ENCODE measurements around the gene TNFRSF18. TPM values are rescaled to one million over a fixed set of nuclear protein-coding genes. Genes with fewer than 3 reads are reported as not detected.

TNFRSF18 gene
- total RNA-seq, 1 donor from 2014 or later: 16.3 TPM

- no peak for ATAC-seq
Observed at GRCh38 chr1:1227386-1227785, 21.0 kb upstream of the TNFRSF18 start.

DNA sequence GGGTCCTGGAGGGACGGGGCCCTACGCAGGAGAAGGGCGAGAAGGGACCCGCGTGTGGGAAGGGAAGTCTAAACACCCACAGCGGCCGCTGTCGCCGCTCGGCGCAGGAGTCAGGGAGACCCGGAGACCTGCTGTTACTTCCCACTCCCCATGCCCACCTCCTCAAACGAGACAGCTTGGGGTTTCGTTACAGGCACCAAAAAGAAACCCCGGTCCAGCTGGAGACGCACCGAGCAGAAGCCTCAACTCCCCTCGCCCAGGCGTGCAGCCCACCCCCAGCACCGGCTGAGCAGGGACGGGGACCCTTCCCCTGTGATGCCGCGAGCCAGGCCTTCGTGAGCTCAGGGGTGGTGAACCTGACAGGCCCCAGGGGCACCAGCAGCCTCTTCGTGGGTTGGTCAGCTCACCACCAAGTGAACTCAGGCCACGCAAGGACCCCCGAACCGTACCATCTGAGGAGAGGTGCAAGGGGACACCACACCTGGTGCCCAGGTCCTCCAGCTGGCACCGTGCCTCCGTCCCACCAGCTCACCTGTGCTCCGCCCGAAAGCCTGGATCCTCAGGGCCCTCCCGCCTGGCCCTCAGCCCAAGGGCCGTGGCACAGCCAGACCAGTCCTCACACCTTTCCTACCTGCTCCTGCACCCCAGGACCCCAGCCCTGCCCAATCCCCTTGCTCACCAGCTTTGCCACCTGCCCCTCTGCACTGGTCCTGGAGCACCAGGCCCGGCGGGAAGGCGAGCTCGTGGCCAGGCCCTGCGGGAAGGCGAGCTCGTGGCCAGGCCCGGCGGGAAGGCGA lies 20.4 kb upstream of the TNFRSF18 start:
- no peak for ATAC-seq

DNA sequence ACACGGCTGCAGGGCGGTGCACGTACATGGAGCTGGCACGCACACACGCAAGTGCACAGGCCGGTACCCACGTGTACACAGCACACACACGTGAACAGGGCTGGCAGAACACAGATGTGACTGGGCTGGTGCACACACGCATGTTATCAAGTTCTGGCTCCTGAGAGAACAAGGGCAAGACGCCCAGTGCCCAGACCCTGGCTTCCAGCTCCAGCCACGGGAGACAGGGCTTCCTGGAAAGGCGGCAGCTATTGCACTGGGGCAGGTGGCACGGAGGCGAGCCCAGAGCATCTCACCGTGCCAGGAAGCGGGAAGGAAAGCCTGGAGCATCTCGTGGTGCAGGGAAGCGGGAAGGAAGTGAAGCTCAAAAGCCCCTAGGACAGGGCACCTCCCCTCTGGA lies 19.5 kb upstream of the TNFRSF18 start:
- ATAC-seq: no peak

DNA sequence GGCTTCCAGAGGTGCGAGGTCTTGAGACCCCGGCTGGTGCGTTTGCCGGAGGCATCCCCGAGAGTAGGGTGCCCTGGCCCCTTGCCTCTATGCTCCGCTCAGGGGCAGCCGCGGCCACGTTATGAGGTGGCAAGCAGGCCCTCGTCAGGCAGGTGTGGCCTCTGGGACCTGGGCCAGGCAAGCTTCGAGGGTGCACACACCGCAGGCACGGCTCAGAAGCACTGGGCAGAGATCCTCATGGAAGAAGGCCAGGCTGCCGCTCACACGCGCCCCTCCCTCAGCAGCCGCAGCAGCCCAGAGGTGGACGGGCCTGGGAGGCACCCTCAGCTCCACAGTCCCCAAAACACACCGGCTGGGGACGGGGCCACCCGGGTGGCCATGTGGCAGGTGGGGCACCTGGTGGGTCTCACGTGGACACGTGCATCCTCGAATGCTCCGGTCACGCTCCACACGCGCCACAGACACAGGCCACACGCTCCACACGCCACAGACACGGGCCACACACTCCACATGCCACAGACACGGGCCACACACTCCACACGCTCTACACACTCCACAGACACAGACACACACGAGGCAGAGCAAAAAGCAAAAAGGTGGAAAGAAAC lies 18.9 kb upstream of the TNFRSF18 start:
- peak; percentile 56 for ATAC-seq

DNA sequence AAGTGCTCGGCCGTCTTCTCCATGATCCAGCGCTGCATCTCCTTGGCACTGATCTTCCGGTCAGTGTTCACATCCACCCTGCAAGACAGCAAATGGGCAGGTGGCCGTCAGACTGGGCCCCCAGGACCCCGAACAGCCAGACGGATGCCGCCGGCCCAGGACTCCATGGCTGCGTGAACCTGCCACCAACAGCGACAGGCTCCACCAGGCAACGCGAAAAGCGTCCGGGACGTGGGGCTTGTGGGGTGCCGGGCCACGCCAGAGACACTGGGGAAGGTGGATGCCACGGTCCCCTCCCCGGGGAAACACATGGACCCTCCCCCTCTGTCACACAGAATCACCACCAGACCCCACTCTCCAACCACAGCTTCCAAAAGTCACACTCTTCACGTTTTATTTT lies 17.5 kb upstream of the TNFRSF18 start:
- no peak for ATAC-seq

GRCh38 chr1:1223321-1223720 lies 16.9 kb upstream of the TNFRSF18 start:
- ATAC-seq: no peak

- no peak for ATAC-seq
Observed at GRCh38 chr1:1222575-1223225, 16.3 kb upstream of the TNFRSF18 start.

DNA sequence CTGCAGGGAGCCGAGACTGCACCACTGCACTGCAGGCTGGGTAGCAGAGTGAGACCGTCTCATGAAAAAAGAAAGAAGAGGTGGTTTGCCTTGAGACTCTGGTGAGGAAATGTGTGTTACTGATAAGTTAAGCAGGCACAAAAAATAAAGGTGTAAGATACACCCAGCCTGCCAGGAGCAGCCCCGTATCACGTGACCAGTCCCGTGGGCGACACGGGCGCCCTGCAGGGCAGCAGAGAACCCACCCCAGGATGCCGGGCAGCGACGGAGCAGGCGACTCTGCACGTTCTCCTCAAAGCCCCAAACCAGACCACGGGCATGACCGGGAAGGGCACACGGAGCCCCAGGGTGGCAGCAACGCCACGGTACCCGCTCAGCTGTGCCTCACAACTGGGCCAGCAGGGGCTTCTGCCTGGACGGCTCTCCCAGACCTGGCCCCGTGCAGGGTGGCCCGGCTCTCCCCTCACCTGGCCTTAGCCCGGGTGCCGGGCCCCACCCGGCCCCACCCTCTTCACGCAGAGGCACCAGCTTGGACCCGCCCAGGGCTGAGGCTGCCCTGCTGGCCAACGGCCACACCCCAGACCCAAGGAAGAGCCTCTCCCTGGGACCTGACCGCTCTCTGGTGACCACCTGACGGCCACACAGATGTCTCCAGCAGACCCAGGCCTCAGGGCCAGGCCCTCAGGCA lies 15.6 kb upstream of the TNFRSF18 start:
- ATAC-seq: no peak

DNA sequence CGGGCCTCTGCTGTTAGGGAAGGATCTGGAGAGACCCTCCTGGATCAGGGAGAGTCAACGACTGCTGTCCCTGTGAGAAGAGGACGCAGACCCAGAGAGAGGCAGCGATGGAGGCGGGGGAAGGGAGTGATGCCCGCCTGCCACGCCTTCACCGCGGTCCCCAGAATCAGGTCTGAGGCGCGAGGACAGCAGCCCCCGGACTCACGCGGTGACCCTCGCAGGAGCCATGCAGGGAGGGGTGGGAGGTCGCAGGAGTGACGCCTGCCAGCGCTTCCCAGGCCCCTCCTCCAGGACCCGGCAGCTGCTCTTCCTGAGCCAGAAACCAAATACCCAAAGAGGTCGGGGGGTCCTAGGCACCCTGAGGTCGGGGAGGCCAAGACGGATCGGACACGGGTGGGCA lies 13.8 kb upstream of the TNFRSF18 start:
- no peak for ATAC-seq

DNA sequence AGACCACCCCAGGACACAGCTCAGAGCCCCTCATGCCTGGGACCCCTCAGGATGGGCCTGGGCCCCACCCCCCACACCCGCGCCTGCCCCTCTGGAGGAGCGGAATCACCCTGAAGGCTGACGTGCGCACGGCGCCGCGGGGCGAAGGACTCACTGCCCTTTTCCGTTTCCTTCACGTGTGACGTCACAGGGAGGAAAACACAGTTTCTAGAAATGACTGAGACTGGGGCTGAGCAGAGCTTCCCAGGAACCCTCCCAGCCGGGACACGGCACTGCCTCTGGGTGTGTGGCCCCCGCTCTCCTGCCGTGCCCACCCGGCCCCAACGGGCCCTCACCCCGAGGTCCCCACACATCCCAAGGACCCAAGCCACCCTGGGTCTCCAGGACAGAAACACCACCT lies 12.9 kb upstream of the TNFRSF18 start:
- ATAC-seq: no peak

GRCh38 chr1:1218524-1219200 lies 12.3 kb upstream of the TNFRSF18 start:
- ATAC-seq: no peak

GRCh38 chr1:1217621-1218523 lies 11.5 kb upstream of the TNFRSF18 start:
- ATAC-seq: peak; percentile 39

- no peak for ATAC-seq
Observed at GRCh38 chr1:1216770-1217620, 10.6 kb upstream of the TNFRSF18 start.

DNA sequence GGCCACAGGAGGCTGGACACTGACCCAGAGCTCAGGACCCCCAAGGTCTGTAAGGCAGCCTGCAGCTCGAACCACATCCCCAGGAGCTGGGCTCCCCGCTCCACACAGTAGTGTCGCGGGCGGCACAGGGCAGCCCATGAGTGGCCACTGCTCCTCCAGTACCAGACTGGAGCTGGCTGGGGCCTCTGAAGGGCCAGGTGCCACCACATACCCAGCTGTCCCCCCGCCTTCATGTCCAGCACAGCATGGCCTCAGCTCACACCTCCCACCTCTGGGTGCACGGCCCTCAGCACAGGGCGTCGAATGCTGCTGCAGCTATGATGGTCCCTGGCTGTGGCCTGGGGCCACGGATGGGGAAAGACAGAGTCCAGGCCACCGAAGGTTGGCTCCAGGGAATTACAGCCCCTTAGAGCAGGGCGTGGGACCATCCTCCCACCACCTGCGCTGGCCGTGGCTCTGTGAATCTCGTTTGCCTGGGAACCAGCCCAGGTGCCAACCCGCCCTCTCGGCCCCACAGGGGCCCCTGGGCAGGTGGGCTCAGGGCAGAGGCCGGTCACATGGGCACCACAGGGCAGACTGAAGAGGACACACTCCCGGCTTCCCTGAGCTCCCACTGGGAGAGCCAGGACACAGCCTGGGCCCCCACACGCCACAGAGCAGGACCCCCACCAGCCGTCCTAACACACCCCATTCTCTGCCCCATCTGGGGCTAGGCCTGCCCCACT lies 9.7 kb upstream of the TNFRSF18 start:
- ATAC-seq: no peak

DNA sequence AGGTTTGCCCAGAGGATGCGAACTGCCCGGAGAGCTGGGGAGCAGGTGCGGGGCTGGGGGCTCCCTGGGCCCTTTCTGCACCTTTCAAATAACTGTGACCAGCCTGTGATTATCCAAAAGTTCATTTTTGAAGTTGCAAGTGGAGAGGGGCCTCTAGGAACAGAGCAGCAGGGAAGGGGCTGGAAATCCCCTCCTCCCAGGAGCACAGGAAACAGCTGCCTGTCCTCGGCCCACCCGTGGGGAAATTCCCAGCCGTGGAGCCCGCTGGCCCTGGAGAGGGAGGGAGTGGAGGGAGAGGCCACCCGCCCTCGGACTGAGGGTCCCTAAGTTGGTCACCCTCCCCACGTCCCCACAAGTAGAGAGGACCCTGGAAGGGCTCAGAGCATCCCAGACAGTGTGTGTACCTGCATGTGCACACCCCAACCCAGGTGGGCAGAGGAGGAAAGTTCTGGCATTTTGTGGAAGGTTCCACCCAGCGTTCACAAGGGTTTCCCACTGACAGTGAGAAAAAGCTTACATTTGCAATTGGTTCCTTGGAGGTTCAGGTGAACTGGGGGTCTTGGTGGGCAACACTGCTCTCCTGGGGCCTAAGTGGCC lies 8.8 kb upstream of the TNFRSF18 start:
- no peak for ATAC-seq

DNA sequence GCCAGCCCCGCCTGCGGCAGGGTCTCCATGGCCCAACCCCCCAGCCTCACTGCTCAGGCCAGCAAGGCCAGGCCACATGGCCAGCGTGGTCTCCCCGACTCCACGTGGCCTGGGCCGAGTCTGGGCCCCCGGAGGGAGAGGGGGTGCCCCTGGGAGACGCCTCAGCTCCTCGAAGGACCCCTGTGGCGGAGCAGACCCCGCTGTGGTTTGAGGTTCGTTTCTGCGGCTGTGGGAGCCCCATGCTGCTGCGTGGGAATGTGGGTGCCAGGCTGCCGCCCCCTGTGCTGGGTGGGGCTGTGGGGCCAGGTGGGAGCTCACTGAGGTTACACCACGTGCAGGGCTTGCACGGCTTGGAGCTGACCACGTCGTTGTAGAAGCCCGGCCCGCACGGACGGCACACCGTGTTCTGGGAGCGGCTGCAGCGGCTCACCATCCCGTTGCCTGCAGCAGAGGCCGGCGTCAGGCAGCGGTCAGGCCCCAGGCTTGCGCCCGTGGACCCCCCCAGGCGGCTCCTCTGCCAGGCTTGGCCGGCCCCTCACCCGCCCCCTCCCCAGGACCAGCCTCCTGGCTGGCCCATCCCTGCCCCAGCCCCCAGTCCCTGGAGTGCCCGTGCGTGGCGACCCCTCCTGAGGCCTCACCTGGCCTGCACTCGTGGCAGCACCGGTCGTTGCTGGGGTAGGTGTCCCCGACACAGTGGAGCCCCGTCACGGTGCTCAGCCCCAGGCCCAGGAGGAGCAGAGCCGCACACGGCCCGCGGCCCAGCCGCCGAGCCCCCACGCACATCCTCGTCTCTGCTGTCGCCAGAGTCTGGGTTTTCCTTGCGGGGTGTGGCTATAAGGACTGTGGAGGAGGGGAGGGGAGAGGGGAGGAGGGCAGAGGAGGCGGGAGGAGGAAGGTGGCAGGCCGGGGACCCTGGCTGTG lies 7.2 kb upstream of the TNFRSF18 start, which contains the start of gene TNFRSF4:
TNFRSF4 (minus strand) TSS at position 809 of the 921 bp plus-strand sequence; CDS start at position 783, 26 bp downstream.
- peak; percentile 1 for ATAC-seq

- ATAC-seq: peak; percentile 15
Observed at GRCh38 chr1:1212780-1213344, 6.5 kb upstream of the TNFRSF18 start.
